Measurements from ENCODE around the gene PIK3R2.

Gene PIK3R2

DNA sequence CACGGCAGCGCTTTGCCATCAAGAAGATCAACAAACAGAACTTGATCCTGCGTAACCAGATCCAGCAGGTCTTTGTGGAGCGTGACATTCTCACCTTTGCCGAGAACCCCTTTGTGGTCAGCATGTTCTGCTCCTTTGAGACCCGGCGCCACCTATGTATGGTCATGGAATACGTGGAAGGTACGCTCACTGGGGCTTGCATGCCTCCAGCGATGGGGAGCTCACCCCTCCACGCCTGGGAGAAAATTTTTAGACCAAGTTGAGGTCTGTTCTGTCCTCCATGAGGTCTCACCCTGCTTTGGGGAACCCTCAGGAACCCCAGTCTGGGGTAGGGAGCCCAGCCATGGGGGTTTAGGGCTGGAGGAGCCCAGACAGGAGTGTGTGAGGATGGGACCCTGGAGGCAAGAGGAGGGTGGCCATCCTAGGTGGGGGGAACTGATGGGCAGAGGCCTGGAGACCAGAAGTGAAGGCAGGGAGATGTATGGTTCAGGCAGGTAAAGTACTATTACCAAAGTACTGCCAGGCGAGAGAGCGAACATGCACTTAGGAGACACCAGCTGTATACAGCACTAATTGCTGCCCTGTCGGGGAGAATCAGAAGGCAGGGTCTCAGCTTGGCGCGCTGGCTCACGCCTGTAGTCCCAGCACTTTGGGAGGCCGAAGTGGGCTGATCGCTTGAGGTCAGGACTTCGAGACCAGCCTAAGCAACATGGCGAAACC is 22.3 kb upstream of the PIK3R2 start:
- DNase-seq (ENCODE audit: extremely low spot score) = no peak
- TF ChIP-seq HDGF (IDR thresholded peaks at IDR 0.05; ENCODE audit: borderline replicate concordance) (no peak), FOXK2 (IDR thresholded peaks at IDR 0.05) (no peak), SUZ12 (IDR thresholded peaks at IDR 0.05) (no peak), FOXA1 (IDR thresholded peaks at IDR 0.05) (no peak), ZNF384 (IDR thresholded peaks at IDR 0.05) (no peak), TARDBP (IDR thresholded peaks at IDR 0.05) (no peak), CTBP1 (IDR thresholded peaks at IDR 0.05; ENCODE audit: borderline replicate concordance) (no peak), ARNT (IDR thresholded peaks at IDR 0.05) (no peak)
- ChIA-PET CTCF (no interaction called here), POLR2A (no interaction called here)

DNA sequence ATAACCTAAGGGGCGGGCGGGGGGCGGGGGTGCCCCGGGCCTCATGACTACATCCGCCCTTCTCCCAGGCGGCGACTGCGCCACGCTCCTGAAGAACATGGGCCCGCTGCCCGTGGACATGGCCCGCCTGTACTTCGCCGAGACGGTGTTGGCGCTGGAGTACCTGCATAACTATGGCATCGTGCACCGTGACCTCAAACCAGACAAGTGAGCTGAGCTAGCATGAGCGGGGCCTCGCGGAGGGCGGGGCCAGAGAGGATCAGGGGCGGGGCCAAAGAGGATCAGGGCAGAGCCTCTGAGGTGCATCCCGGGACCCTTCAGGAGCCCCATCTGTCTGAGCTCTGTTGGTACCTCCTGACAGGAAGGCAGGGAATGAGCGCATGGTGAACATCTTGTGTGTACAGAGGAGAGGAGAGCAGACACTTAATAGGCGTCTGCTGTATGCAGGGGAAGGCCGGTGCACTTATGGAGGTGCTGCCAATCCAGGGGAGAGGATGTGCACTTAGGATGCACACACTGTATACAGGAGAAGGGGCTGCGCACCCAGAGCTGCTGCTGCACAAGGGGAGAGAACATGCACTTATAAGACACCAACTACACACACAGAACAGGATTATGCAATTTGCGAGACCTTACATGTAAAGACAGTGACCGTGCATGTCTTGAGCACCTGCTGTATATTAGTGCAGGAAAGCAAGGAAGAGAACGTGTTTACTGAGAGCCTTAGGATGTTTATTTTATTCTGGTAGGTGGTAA is 20.9 kb upstream of the PIK3R2 start:
- no peak for DNase-seq (ENCODE audit: extremely low spot score)
- TF ChIP-seq ZNF384 (IDR thresholded peaks at IDR 0.05) (no peak), ELF4 (IDR thresholded peaks at IDR 0.05) (no peak), CTBP1 (IDR thresholded peaks at IDR 0.05; ENCODE audit: borderline replicate concordance) (no peak), NFRKB (IDR thresholded peaks at IDR 0.05) (no peak), SUZ12 (IDR thresholded peaks at IDR 0.05) (no peak), TARDBP (IDR thresholded peaks at IDR 0.05) (no peak), BHLHE40 (IDR thresholded peaks at IDR 0.05; ENCODE audit: borderline replicate concordance) (no peak), ARNT (IDR thresholded peaks at IDR 0.05) (no peak), L3MBTL2 (conservative IDR thresholded peaks at IDR 0.05) (no peak)
- TF ChIP-seq, protein P1, sequence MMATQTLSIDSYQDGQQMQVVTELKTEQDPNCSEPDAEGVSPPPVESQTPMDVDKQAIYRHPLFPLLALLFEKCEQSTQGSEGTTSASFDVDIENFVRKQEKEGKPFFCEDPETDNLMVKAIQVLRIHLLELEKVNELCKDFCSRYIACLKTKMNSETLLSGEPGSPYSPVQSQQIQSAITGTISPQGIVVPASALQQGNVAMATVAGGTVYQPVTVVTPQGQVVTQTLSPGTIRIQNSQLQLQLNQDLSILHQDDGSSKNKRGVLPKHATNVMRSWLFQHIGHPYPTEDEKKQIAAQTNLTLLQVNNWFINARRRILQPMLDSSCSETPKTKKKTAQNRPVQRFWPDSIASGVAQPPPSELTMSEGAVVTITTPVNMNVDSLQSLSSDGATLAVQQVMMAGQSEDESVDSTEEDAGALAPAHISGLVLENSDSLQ (IDR thresholded peaks at IDR 0.05) = no peak
- CTCF ChIA-PET = interaction anchor here (1.8 kb wide), 1 partner anchor 18 kb away, joined by 5 read pairs; no protein-coding TSS in a partner anchor
- POLR2A ChIA-PET = no interaction called here

DNA sequence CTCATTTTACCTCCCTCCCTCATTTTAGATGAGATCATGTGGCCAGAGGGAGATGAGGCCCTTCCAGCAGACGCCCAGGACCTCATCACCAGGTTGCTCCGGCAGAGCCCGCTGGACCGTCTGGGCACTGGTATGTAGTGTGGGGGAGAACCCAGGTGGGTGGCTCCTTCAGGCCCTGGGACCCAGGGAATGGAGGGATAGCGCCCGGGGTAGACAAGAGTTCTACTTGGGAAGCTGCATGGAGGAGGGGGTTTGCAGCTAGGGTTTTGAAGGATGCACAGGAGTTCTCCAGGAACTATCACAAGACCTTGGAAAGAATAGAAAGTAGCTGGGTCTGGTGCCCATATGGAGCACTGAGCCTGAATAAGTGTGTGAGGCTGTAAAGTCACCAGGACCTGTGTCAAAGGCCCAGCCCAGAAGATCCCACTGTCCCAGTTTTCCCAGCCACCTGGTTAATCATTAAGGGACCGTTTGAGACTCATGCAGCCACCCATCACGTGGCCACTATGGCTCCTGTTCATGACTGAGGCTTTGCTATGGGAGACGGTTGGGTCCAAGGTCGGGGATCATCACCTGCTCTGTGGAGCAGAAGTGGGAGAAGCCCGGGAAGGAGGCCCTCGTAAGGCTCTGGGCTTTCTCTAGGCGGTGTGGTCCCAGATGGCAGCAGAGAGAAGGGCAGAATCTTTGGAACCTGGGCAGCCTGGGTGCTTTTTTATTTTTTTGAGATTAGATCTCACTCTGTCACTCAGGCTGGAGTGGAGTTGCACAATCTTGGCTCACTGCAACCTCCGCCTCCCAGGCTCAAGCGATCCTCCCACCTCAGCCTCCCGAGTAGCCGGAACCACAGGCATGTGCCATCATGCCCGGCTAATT is 17.0 kb upstream of the PIK3R2 start:
- ChIA-PET CTCF (interaction anchor here (1.1 kb wide), 1 partner anchor 23 kb away, joined by 3 read pairs; no protein-coding TSS in a partner anchor), POLR2A (no interaction called here)
- no peak for DNase-seq (ENCODE audit: extremely low spot score)
- TF ChIP-seq NFRKB (IDR thresholded peaks at IDR 0.05) (no peak), FOXM1 (IDR thresholded peaks at IDR 0.05; ENCODE audit: borderline replicate concordance) (no peak), LEF1 (IDR thresholded peaks at IDR 0.05; ENCODE audit: borderline replicate concordance) (no peak), FOXA1 (IDR thresholded peaks at IDR 0.05) (no peak), HDGF (IDR thresholded peaks at IDR 0.05; ENCODE audit: borderline replicate concordance) (no peak), TARDBP (IDR thresholded peaks at IDR 0.05) (no peak), BHLHE40 (IDR thresholded peaks at IDR 0.05; ENCODE audit: borderline replicate concordance) (no peak), ARNT (IDR thresholded peaks at IDR 0.05) (no peak), ELF4 (IDR thresholded peaks at IDR 0.05) (no peak), FOXK2 (IDR thresholded peaks at IDR 0.05) (no peak), SUZ12 (IDR thresholded peaks at IDR 0.05) (no peak), SP1 (IDR thresholded peaks at IDR 0.05) (no peak), ZNF384 (IDR thresholded peaks at IDR 0.05) (no peak), CTBP1 (IDR thresholded peaks at IDR 0.05; ENCODE audit: borderline replicate concordance) (no peak), L3MBTL2 (conservative IDR thresholded peaks at IDR 0.05) (no peak)
- TF ChIP-seq, protein P1 (IDR thresholded peaks at IDR 0.05) = no peak

DNA sequence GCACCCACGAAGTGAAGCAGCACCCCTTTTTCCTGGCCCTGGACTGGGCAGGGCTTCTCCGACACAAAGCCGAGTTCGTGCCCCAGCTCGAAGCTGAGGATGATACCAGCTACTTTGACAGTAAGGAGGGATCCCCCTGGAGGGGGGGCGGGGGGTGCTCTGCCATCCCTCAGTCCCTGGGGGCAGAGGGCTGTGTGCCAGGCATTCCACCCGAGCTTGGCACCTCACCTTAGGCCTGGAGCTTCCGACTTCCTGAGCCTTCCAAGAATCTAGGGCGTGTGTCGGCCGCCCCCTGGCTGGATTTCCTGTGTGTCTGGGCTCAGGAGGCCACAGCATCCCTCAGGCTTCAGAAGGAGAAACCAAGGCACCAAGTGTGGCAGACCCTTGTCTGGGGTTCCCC is 15.7 kb upstream of the PIK3R2 start:
- no peak for DNase-seq (ENCODE audit: extremely low spot score)
- ChIA-PET POLR2A (no interaction called here), CTCF (interaction anchor here (0.5 to 1.0 kb wide), 2 partner anchors 15 to 34 kb away, joined by 3 read pairs; partner anchors contain the start of gene PIK3R2)
- TF ChIP-seq L3MBTL2 (conservative IDR thresholded peaks at IDR 0.05) (no peak), TARDBP (IDR thresholded peaks at IDR 0.05) (no peak), LEF1 (IDR thresholded peaks at IDR 0.05; ENCODE audit: borderline replicate concordance) (no peak), SP1 (IDR thresholded peaks at IDR 0.05) (no peak), BHLHE40 (IDR thresholded peaks at IDR 0.05; ENCODE audit: borderline replicate concordance) (no peak), NFRKB (IDR thresholded peaks at IDR 0.05) (no peak), FOXM1 (IDR thresholded peaks at IDR 0.05; ENCODE audit: borderline replicate concordance) (no peak), SUZ12 (IDR thresholded peaks at IDR 0.05) (no peak), FOXA1 (IDR thresholded peaks at IDR 0.05) (no peak), HDGF (IDR thresholded peaks at IDR 0.05; ENCODE audit: borderline replicate concordance) (no peak), ARNT (IDR thresholded peaks at IDR 0.05) (no peak)
- TF ChIP-seq, protein P1 (IDR thresholded peaks at IDR 0.05) = no peak

DNA sequence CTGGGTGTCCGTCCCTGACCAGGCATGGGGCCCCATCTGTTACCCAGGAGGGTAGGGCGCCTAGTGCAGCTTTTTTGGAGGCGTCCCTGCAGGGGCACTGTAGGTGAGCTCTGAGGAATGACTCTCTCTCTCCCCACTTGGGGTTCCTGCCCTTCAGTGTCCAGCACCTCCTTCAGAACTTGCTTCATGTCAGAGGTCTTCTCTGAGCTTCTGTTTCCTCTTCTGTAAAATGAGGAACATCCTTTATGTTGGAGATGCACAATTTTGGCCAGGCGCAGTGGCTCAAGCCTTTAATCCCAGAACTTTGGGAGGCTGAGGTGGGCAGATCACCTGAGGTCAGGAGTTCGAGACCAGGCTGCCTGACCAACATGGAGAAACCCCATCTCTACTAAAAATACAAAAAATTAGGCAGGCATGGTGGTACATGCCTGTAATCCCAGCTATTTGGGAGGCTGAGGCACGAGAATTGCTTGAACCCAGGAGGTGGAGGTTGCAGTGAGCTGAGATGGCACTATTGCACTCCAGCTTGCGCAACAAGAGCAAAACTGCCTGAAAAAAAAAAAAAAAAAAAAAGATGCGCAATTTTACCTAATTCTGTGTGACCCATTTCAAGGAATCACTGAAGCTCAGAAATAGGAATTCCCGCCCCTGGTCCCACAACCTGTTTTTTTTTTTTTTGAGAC is 15.2 kb upstream of the PIK3R2 start:
- ChIA-PET CTCF (interaction anchor here (1.0 kb wide), 1 partner anchor 15 kb away, joined by 3 read pairs; the partner anchor contains the start of gene PIK3R2), POLR2A (no interaction called here)
- no peak for TF ChIP-seq LEF1 (IDR thresholded peaks at IDR 0.05; ENCODE audit: borderline replicate concordance)
- TF ChIP-seq ARNT (IDR thresholded peaks at IDR 0.05) = no peak
- DNase-seq (ENCODE audit: extremely low spot score) = no peak
